H1 (cell line): ENCODE measurements around the gene DFFA. TPM values are rescaled to one million over a fixed set of nuclear protein-coding genes. Genes with fewer than 3 reads are reported as not detected.
"Not testable (repeated sequence)": the region's sequence is repeated elsewhere in the genome, so short reads cannot be mapped to it uniquely, and the experiment has no call there.

Experiments
- CTCF ChIA-PET: fragments of 300-600 bp; sonication (Branson Sonifier 250); formaldehyde crosslinking; loops from one replicate; lab custom pipeline; 2021; ENCODE audit not compliant: partially characterized antibody; lab: Charles Lee
- POLR2A ChIA-PET: fragments of 300-600 bp; sonication (Branson Sonifier 250); formaldehyde crosslinking; loops from one replicate; lab custom pipeline; 2021; ENCODE audit warnings: inconsistent platforms; ENCODE audit not compliant: partially characterized antibody; lab: Charles Lee
- DNase-seq, 2 experiments: peaks; one replicate each; pipeline versions ENCODE4 v3.0.0 to v3.0.0-alpha.2; 2010 to 2022; ENCODE audit warnings: low spot score in 2 of 2, low read depth in 1 of 2, mixed read lengths in 1 of 2
- FAIRE-seq: peaks from 2 replicates; lab custom pipeline; 2011; peaks lifted over from hg19 to GRCh38; lab: Jason Lieb, UNC
- H2AFZ ChIP-seq: 2 replicates; pipeline ENCODE4 v1.8.1; 2012; ENCODE audit warnings: low read length, inconsistent platforms
- H2AK5ac ChIP-seq: 2 replicates; pipeline ENCODE4 v1.6.1; 2013; ENCODE audit warnings: low read depth, low read length
- H2BK120ac ChIP-seq: replicated peaks from 2 replicates; pipeline ENCODE3; 2013; ENCODE audit warnings: low read depth, low read length, inconsistent platforms
- H2BK12ac ChIP-seq: 2 replicates; pipeline ENCODE4 v1.6.1; 2013; ENCODE audit warnings: low read depth, low read length
- H2BK15ac ChIP-seq: 2 replicates; pipeline ENCODE4 v1.6.1; 2013; ENCODE audit warnings: low read length
- H2BK20ac ChIP-seq: 2 replicates; pipeline ENCODE4 v1.6.1; 2013; ENCODE audit warnings: low read length
- H2BK5ac ChIP-seq: 2 replicates; pipeline ENCODE4 v1.6.1; 2013; ENCODE audit warnings: low read depth, low read length
- H3K14ac ChIP-seq: 2 replicates; pipeline ENCODE4 v1.6.1; 2013; ENCODE audit warnings: inconsistent platforms; ENCODE audit not compliant: insufficient read length
- H3K18ac ChIP-seq: 2 replicates; pipeline ENCODE4 v1.6.1; 2013; ENCODE audit warnings: low read length; ENCODE audit errors: extremely low read depth
- H3K23ac ChIP-seq: 2 replicates; pipeline ENCODE4 v1.6.1; 2013; ENCODE audit warnings: inconsistent platforms; ENCODE audit not compliant: insufficient read length
- H3K23me2 ChIP-seq: 2 replicates; pipeline ENCODE4 v1.6.1; 2013; ENCODE audit warnings: low read depth, low read length
- H3K27ac ChIP-seq: 2 replicates; pipeline ENCODE4 v1.6.1; 2011; ENCODE audit warnings: low read depth, low read length, inconsistent platforms
- H3K27me3 ChIP-seq, 4 experiments: replicated peaks in 1 of 4; 1 replicate in 1 of 4; 2 replicates in 3 of 4; pipeline versions ENCODE4 v1.6.1 to v1.8.1; 2011 to 2013; ENCODE audit warnings: low read length in 3 of 4, mild to moderate bottlenecking in 3 of 4, inconsistent platforms in 2 of 4, mixed read lengths in 2 of 4, moderate library complexity in 1 of 4; ENCODE audit not compliant: control insufficient read depth in 3 of 4, insufficient read depth in 3 of 4; ENCODE audit errors: extremely low read depth in 1 of 4
- H3K36me3 ChIP-seq, 4 experiments: 2 replicates each; pipeline versions ENCODE4 v1.6.1 to v1.8.1; 2011 to 2013; ENCODE audit warnings: mild to moderate bottlenecking in 4 of 4, low read length in 3 of 4, moderate library complexity in 2 of 4, control low read depth in 1 of 4, inconsistent platforms in 1 of 4; ENCODE audit not compliant: insufficient read depth in 4 of 4, control insufficient read depth in 2 of 4
- H3K4ac ChIP-seq: replicated peaks from 2 replicates; pipeline ENCODE3; 2013; ENCODE audit warnings: low read length, low read depth, mixed read lengths, inconsistent platforms; ENCODE audit not compliant: insufficient read length
- H3K4me1 ChIP-seq, 4 experiments: replicated peaks in 1 of 4; 1 replicate in 1 of 4; 2 replicates in 3 of 4; pipeline versions ENCODE4 v1.6.1 to v1.8.1; 2011 to 2013; ENCODE audit warnings: low read length in 3 of 4, inconsistent platforms in 2 of 4, mixed read lengths in 1 of 4; ENCODE audit not compliant: insufficient read depth in 4 of 4, control insufficient read depth in 3 of 4
- H3K4me2 ChIP-seq, 2 experiments: 2 replicates each; pipeline versions ENCODE4 v1.6.1 to v1.8.1; 2011 to 2013; ENCODE audit warnings: low read depth in 2 of 2, low read length in 2 of 2, control low read depth in 1 of 2, inconsistent platforms in 1 of 2, mild to moderate bottlenecking in 1 of 2; ENCODE audit not compliant: insufficient read depth in 1 of 2
- H3K4me3 ChIP-seq, 4 experiments: fragments of 200-600, 300-600 bp in 1 of 4; sonication (generic), shearing (Covaris generic), sonication (Bioruptor Twin) in 1 of 4; 2 replicates each; pipeline versions ENCODE4 v1.5.1 to v1.8.1; 2011 to 2016; ENCODE audit warnings: low read length in 4 of 4, low read depth in 3 of 4, control low read depth in 2 of 4, inconsistent platforms in 2 of 4, mild to moderate bottlenecking in 2 of 4, mixed read lengths in 1 of 4, moderate library complexity in 1 of 4; ENCODE audit not compliant: insufficient read depth in 2 of 4; ENCODE audit errors: extremely low read depth in 1 of 4
- H3K56ac ChIP-seq: replicated peaks from 2 replicates; pipeline ENCODE3; 2013; ENCODE audit warnings: low read depth, mild to moderate bottlenecking, mixed read lengths, low read length, inconsistent platforms; ENCODE audit not compliant: insufficient read length
- H3K79me1 ChIP-seq: 2 replicates; pipeline ENCODE4 v1.6.1; 2013; ENCODE audit warnings: low read depth, low read length, control low read depth
- H3K79me2 ChIP-seq, 2 experiments: 2 replicates each; pipeline versions ENCODE4 v1.6.1 to v1.8.1; 2012 to 2013; ENCODE audit warnings: low read length in 2 of 2, mild to moderate bottlenecking in 2 of 2, inconsistent platforms in 1 of 2; ENCODE audit not compliant: insufficient read depth in 2 of 2, control insufficient read depth in 1 of 2
- H3K9ac ChIP-seq, 4 experiments: replicated peaks in 1 of 4; 1 replicate in 1 of 4; 2 replicates in 3 of 4; pipeline versions ENCODE4 v1.6.1 to v1.8.1; 2011 to 2013; ENCODE audit warnings: low read depth in 3 of 4, low read length in 3 of 4, control low read depth in 2 of 4, mild to moderate bottlenecking in 2 of 4, moderate library complexity in 2 of 4, inconsistent platforms in 1 of 4; ENCODE audit errors: extremely low read depth in 1 of 4
- H3K9me3 ChIP-seq, 2 experiments: 2 replicates each; pipeline versions ENCODE4 v1.6.1 to v1.8.1; 2012 to 2013; ENCODE audit warnings: mild to moderate bottlenecking in 2 of 2, moderate library complexity in 2 of 2, control low read depth in 1 of 2, inconsistent platforms in 1 of 2, low read depth in 1 of 2, low read length in 1 of 2, mixed read lengths in 1 of 2; ENCODE audit not compliant: insufficient read depth in 2 of 2
- H4K20me1 ChIP-seq, 2 experiments: replicated peaks in 1 of 2; 2 replicates each; pipeline versions ENCODE3 to v1.8.1; 2011 to 2013; ENCODE audit warnings: inconsistent platforms in 2 of 2, low read length in 2 of 2, mild to moderate bottlenecking in 1 of 2; ENCODE audit not compliant: insufficient read depth in 2 of 2, control insufficient read depth in 1 of 2
- H4K5ac ChIP-seq: 2 replicates; pipeline ENCODE4 v1.6.1; 2013; ENCODE audit warnings: low read length, low read depth, mixed read lengths, inconsistent platforms; ENCODE audit not compliant: insufficient read length
- H4K8ac ChIP-seq: 2 replicates; pipeline ENCODE4 v1.8.0; 2013; ENCODE audit warnings: mild to moderate bottlenecking, moderate library complexity, low read length, inconsistent platforms; ENCODE audit not compliant: insufficient read depth; ENCODE audit errors: extremely low read depth
- H4K91ac ChIP-seq: replicated peaks from 2 replicates; pipeline ENCODE3; 2013; ENCODE audit warnings: low read length, mixed read lengths, inconsistent platforms; ENCODE audit not compliant: insufficient read length
- GABPA ChIP-seq: IDR thresholded peaks from 2 replicates; pipeline ENCODE4 v1.6.1; 2011; ENCODE audit warnings: mild to moderate bottlenecking, low read length, moderate library complexity, borderline replicate concordance; ENCODE audit not compliant: insufficient read depth
- MAFK ChIP-seq: IDR thresholded peaks from 2 replicates; pipeline ENCODE4 v1.6.1; 2012; ENCODE audit warnings: low read depth, mild to moderate bottlenecking, improper control_type of control experiment, low read length
- NANOG ChIP-seq: IDR thresholded peaks from 2 replicates; pipeline ENCODE4 v1.6.1; 2011; ENCODE audit warnings: low read length, low read depth, mild to moderate bottlenecking, inconsistent platforms; ENCODE audit not compliant: insufficient read depth, poor library complexity, severe bottlenecking
- TCF12 ChIP-seq: IDR thresholded peaks from 2 replicates; pipeline ENCODE4 v1.6.1; 2011; ENCODE audit warnings: low read depth, mild to moderate bottlenecking, low read length
- WGBS, 2 experiments: shearing (Covaris generic) in 1 of 2; methylation state at CpG; one replicate each; pipeline versions ENCODE4 v1.1.6 to v1.1.7; 2013 to 2015; ENCODE audit warnings: low lambda C conversion rate in 2 of 2, mixed read lengths in 2 of 2, inconsistent platforms in 1 of 2, low coverage in 1 of 2, missing lambda C conversion rate in 1 of 2; ENCODE audit not compliant: insufficient replicate concordance in 2 of 2, insufficient coverage in 1 of 2, insufficient read length in 1 of 2; ENCODE audit errors: extremely low coverage in 1 of 2, missing lambda C conversion rate in 1 of 2; 5-methylcytosine and 5-hydroxymethylcytosine counted together
- polyA plus RNA-seq, 7 experiments: library from polyadenylated mRNA; depleted of rRNA in 3 of 7; stranded (reverse) in 5 of 7; unstranded in 2 of 7; fragments of >200 nt in 5 of 7; fragments of 200-250 nt in 2 of 7; gene quantifications; 1 replicate in 5 of 7; 2 replicates in 1 of 7; 4 replicates in 1 of 7; pipeline versions ENCODE4 v1.2.1 to v1.2.3, GENCODE V29; 2011 to 2013; ENCODE audit warnings: missing spikeins in 2 of 7, mixed read lengths in 2 of 7
- total RNA-seq: library from RNA; stranded (reverse); fragmentation: NEBNext Ultra II Directional; extraction: Animal tissue kit (Norgen Biotek cat#: 25700); gene quantifications from 2 replicates; pipeline ENCODE4 v1.2.1, GENCODE V29; 2021

Gene DFFA
- total and polyA plus RNA-seq, 2 of the 8 experiments (the other 6 are each of a cell fraction or from before 2014, with no cell fraction given): 34.3 to 79.9 TPM

GRCh38 chr1:10506677-10507047 is 34.3 kb upstream of the DFFA start (continued):
- no peak for TF ChIP-seq MAFK
- no peak for TF ChIP-seq TCF12
- TF ChIP-seq NANOG: no peak
- TF ChIP-seq GABPA: no peak

GRCh38 chr1:10506046-10506676 is 33.8 kb upstream of the DFFA start:
- not testable (repeated sequence) for H3K23me2 ChIP-seq, H3K36me3 ChIP-seq, H3K79me1 ChIP-seq, H3K27ac ChIP-seq, FAIRE-seq, H2BK20ac ChIP-seq, H4K20me1 ChIP-seq, H3K56ac ChIP-seq, H4K91ac ChIP-seq, H3K14ac ChIP-seq, H3K9ac ChIP-seq, H2BK5ac ChIP-seq, H3K23ac ChIP-seq, H3K4ac ChIP-seq, H3K27me3 ChIP-seq, DNase-seq, H2AK5ac ChIP-seq, H3K9me3 ChIP-seq, H3K18ac ChIP-seq, H2BK12ac ChIP-seq, H2BK15ac ChIP-seq, H2AFZ ChIP-seq, H3K4me2 ChIP-seq, H4K8ac ChIP-seq, H2BK120ac ChIP-seq, H4K5ac ChIP-seq, H3K4me3 ChIP-seq
- Histone ChIP-seq H3K4me1 (peaks cover 3 to 12% (median 5%) of the 10 kb centered on the region in 4 experiments; a peak in 6 of 7 replicates), H3K79me2 (peaks cover 3 to 27% of the 10 kb centered on the region in 2 experiments; a peak in 2 of 4 replicates)
- ChIA-PET POLR2A (interaction anchor here (0.5 to 1.6 kb wide), 3 partner anchors 13 to 1649 kb away, joined by 3 to 7 read pairs (median 4); partner anchors contain the start of gene CENPS), CTCF (interaction anchor here (1.0 to 9.1 kb wide), 11 partner anchors 8 to 374 kb away, joined by 3 to 78 read pairs (median 6); partner anchors contain the start of gene CORT)
- 95% methylated on average over 12 of the region's 12 CpGs; no CpG with 5 or more reads in 1 of the 2 experiments for WGBS, 2 experiments
